ENCODE data around the gene TBC1D1.

TBC1D1 gene

DNA sequence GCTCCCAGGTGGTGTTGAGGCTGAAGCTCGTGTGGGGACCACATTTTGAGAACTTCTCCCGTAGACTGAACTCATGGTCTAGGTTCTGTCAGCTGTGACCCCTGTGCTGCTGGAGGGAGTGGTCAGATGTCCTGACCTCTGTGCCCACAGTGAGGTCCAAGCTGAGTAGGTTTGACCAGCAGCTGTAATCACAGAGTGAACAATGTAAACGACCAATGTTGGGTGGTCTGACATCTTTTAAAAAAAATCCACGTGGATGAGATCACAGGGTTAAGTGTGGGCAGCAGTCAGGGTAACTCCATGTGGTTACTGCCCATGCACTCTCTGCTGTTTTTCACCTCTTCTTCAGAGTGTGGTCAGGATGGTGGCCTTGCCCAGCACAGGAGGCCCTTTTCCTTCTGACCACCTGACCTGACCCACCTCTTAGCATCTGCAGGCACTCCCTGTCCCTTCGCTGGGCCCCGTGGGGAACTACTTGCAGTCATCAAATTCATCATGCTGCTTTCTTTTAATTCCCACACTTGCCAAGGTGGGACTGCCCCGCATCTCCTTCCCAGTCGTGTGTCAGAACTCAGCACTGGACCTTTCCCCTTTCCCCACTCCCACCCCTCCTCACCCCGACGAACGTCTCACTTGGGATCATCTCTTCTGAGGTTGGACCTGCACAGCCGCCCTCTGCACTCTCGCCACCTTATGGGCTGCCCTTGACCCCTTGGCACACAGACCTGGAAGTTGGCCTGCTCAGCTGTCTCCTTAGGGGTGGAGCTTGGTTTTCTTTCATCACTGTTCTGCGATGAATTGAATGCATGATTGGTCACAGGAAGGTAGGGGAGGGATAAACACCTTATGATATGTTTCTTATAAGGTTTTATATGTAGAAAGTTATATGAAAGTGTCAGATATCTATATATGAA, 189.4 kb downstream of the TBC1D1 start:
- DNase-seq (ENCODE audit: low read depth in 2 of 2), result no peak

DNA sequence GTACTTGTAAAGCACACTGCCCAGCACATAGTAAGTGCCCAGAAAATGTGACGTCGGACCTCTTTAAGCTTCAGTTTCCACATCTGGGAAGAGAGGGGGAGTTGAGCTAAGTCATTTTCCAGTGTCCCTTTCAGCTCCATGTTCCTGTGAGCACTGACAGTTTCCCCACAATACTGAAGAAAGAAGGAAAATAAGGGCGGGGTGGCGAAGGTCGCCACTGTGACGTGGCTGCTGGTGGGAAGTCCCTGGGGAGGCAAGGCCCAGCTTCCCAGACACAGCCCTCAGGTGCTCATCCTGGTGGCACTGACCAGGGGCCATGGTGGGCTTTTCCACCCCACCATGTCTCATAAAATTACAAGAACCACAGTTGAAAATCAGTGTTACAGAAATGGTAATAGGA, 191.1 kb downstream of the TBC1D1 start:
- DNase-seq (ENCODE audit: low read depth in 2 of 2), result no peak

DNA sequence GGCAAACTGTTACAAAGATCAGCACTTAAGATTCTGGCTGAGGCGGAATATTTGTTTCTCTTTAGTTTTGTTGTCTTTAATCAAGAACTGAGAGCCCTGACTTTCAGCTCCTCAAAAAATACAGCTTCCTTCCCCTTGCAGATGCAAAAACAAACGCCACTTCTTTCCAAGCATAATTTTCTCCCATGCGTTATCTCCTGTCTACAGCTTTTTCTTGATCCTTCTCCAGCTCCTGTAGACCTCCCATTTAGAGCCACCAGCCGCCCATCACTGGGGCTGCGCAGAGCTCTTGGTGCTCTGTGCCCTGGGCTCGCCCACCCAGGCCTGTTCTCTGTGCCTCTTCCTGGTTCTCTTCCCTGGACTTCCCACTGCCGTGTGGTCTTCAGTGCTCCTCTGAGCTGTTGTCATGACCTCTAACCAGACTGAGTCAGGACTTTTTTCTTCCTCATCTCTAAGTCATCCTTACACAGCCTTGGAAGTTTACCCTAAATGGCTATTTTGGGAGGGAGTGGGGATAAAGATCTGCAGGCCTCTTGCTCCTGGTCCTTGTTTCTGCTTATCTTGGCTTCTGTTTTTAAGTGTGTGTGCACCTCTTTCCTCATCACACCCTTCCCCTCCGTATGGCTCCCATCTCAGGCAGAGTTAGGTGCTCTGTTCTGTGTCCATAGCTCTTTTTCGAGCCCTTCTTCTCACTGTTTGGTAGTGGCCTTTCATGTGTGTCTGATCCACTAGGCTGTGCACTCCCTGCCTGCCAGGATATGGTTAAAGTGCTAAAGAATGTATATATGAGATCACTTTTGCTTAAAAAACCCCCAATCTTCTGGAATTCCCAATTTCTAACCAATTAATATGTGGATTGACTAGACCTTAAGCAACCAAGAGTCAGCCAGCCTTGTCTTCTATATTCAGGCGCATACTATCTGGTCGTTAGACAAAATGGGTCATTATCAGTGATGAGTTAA, 191.8 kb downstream of the TBC1D1 start:
- peak in 1 of 2 experiments; percentile 50 for DNase-seq (ENCODE audit: low read depth in 2 of 2)

DNA sequence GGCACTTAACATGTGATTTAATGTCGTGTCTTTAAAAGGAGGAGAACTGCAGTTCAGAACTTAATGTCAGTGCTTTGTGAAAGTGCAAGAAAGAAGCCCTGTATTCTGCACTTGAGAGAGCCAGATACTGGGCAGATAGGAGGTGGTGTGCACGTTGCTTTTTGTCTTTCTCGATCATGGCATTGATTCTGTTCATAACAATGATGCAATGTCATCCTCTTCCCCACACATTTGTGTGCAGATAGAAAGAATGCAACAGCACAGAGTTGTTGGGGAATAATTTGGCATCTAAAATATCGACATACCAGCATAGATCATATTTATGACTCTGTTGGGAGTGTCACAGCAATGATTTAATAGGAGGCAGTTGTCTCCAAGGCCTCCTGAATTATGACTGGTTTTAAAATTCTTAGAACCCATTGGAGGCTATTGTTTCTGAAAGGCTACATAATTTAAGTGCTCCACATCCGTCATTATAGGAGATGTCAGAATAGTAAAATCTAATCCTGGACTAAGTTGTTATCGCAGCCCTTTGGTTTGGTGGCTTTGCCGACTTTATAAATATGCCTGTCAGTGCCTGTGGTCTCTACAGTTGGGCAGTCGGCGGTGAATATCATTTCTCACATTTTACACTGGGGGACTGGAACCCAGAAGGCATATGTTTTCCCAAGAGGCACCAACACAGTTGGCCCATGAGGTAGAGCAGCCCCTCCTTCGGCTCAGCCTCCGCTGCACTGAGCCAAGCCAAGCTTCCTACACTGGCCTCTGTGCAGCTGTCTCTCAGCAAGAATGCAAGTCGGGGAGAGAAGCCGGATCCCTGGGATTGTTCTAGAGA, 194.2 kb downstream of the TBC1D1 start:
- DNase-seq (ENCODE audit: low read depth in 2 of 2), result peak; percentile 91 to 92

DNA sequence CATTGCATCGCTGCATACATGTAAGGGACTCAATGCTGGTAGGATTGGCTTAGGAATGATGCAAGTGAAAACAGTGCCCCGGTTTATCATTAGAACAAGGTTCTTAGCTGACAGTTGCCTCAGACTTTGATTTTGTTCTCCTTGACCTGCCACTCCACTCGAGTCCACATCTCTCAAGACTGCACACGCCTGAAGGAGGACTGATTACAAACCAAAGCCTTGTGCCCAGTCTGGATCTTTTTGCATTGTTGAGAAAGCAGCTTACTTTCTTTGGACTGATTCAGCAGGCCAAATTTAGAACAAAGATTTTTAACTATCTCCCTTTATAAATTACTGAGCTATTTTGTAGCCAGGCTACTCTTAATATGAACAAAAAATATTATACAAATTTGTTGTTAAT, 194.9 kb downstream of the TBC1D1 start:
- no peak for DNase-seq (ENCODE audit: low read depth in 2 of 2)

DNA sequence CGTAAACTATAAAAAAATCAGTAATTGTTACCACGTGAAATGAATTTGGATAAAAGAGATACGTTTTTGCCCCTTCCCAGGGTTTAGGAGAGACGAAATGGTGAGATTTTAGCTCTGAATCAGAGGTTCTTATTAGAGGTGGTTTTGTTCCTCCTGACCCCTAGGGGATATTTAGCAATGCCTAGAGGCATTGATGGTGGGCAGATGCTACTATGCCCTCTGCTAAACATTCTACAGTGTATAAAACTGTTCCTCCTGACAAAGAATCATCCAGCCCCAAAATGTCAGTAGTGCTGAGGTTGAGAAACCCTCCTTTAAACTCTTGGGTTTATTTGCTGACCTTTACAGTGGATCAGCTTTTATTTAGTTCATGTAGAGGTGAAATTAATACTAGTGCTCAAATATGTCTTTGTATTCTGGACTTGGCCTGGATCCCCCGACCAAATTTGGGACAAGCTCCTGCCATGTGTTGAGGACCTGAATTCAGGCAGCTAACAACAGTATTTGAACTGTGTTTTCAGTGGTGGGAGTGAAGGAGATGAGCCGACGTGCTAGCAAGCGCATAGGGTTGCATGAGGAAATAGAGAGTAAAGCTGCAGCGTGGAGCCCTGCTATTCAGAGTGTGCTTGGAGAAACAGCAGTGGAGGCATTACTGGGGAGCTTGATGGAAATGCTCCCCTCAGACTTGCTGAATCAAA, 195.4 kb downstream of the TBC1D1 start:
- DNase-seq (ENCODE audit: low read depth in 2 of 2), result no peak

DNA sequence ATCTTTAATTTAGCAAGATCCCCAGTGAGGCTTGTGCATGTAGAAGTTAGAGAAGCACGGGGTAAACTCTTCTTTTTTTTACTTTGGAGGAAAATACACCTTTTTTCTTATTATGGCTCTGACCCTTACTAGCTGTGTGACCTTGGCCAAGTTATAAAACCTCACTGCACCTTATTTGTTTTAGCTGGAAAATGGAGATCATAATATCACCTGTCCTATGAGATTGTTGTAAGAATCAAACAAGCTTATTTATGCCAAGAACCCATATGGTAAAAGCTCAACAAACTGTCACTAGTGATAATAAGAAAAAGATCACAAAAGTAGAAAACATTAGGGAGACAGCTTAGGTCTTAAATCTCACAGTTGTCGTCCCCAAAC, 196.0 kb downstream of the TBC1D1 start:
- DNase-seq (ENCODE audit: low read depth in 2 of 2), result no peak

DNA sequence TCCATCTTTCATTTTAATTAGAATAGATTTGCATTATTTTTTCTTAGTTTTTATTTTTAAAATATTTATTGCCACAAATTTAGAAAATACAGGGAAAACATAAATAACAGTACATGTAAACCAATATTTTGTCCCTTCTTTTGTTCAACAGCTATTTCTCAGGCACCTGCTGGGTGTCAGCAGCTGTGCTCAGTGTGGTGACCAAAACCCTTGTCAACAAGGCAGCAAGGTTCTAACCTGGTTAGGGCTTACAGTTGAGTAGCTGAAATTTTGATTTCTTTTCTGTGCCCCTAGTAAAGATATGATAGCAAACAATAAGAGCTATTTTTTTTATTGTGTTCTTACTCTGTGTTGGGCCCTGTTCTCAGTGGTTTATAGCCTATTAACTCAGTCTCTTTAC, 197.4 kb downstream of the TBC1D1 start:
- DNase-seq (ENCODE audit: low read depth in 2 of 2), result no peak

DNA sequence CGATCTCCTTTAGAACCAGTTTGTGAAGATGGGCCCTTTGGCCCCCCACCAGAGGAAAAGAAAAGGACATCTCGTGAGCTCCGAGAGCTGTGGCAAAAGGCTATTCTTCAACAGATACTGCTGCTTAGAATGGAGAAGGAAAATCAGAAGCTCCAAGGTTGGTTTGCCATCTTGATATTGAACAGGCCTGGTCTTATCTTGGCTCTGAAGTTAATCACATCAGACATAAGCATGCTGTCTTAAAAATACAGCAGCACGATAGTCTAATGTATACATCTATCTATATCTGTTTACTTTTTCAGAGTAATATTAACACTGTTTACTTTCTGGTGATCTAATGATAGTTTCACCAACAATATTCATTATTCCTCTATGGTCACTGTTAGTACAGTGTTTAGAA, 199.1 kb downstream of the TBC1D1 start:
- no peak for DNase-seq (ENCODE audit: low read depth in 2 of 2)

DNA sequence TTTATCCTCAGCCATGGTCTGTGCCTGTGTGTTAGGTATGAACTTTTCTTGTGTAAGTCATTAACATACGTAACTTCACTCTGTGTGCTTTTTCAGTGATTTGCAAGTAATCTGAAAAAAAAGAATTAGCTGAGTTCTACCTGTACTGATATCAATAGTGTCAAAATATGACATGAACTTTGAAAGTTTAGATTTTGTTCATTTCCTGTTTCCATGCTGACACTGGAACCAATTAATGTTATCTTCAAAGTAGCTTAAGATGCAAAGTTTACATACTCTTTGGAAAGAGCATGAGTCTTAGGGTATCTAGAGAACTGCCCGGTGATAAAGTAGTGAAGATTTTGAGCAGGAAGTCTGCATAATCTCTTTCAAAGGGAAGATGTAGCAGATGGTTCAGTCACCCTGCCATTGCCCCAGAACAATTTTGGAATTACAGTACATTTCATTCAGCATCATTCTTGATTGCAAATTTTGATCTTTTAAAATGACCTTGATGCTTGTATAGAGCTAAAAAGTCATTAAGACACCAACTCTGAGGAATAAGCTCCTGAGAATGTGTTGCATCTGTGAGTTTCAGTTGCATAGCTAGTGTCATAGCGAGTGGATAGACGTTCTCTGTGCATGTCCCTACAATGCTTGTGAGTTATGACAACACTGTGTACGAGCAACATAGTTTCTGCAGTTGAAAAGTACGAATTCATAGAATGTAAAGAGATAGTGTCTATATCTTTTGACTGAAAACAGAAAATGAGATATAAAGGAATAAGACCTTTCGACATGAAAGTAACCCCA, 199.8 kb downstream of the TBC1D1 start:
- no peak for DNase-seq (ENCODE audit: low read depth in 2 of 2)

DNA sequence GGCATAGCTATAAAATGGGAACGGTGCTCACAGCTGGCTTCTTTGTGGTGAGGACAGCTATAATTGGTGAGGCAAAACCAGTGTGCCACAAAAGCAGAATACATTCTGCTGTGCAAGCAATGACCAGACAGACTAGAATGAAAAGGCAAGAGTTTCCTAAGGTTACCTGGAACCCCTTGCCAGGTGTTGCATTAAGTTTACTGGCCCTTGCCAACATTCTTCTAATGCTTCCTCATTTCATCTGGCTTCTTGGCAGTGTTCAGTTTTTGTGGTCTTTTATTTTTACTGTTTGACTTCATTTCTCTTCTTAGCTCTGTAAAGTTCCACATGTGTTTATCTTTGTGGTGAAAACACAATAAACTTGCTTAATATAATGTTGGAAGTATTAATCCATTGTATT, 200.8 kb downstream of the TBC1D1 start:
- DNase-seq (ENCODE audit: low read depth in 2 of 2), result peak; percentile 47 to 53

DNA sequence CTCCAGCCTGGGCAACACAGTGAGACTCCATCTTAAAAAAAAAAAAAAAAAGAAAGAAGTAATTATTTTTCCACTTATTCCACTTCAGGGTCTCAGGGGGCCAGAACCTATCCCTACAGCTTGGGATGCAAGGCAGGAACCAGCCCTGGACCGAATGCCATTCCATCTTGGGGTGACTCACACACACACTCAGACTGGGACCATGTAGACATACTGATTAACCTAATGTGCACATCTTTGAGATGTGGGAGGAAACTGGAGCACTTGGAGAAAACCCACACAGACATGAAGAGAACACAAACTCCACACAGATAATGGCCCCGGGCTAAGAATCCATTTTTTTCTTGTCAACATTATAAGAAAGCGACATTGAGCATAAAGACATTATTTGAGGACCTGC, 201.8 kb downstream of the TBC1D1 start:
- DNase-seq (ENCODE audit: low read depth in 2 of 2), result no peak

DNA sequence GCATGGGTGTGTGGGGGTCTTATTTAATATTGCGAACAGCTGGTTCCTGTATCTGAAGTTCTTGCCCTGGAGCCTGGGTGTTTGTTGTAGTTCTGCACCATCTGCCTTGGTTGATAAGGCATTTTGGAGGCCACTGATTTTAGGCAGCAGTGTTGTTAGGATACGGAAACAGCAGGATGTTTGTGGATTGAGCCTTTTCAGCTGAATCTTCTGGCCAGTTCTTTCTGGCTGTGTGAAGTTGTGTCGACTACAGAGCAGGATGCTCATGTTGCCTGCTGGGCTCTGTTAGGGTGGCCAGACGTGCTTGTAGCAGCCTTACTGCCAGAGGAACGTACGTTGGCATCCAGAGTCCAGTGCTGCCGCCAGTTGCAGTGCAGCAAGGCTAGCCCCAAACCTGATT, 203.5 kb downstream of the TBC1D1 start:
- DNase-seq (ENCODE audit: low read depth in 2 of 2), result no peak

DNA sequence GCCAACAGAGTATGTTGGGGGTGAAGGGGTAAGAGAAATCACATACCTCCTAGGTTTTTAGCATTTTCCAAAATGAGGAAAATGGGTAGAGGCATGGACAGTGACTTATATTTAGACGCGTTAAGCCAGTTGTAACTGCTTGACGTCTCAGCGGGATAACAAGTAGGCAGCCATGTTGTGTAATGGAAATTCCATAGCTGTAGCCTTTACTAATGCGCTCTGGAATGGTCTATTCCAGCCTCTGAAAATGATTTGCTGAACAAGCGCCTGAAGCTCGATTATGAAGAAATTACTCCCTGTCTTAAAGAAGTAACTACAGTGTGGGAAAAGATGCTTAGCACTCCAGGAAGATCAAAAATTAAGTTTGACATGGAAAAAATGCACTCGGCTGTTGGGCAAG, 204.8 kb downstream of the TBC1D1 start:
- DNase-seq (ENCODE audit: low read depth in 2 of 2), result no peak

DNA sequence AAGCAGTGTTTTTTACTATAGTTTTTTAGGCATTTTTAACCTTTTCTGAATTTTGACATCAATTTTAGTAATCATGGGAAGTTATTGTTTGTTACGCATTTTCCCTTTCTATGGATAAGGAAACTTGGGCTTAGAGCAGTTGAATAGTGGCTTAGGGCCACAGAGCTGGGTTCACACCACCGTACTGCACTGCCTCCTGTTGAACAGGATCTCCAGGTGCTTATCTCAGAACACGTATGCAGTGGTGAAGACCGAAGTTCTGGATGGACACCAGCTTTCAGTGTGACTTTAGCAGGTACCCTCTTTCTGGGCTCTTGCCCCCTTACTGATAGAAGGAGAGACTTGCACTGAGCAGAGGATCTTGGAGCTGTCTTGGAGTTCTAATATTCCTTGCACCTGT, 206.9 kb downstream of the TBC1D1 start:
- DNase-seq (ENCODE audit: low read depth in 2 of 2), result no peak

DNA sequence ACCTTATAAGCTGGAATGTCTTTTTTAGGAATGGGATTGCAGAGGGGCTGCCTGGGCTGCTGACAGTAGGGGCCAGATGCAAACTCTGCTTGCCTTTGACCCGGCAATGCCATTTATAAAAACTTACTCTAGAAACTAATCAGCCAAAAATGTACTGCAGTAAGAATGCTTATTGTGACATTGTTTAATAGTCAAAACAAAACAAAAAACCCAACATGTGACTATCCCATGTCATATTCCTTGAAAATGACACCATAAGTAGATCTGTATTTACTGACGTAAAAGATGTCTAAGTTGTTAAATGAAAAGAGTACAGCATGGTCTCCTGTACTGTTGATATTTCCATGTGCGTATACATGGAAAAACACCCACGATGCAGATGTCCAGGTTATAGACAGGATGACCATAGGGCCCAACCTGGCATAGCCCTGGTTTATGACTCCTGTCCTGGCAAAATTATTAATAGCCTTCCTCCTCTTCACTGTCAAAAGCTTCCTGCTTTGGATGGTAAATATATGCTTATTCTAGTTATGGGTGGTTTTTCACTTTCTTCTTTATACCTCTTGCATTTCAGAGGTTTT, 208.2 kb downstream of the TBC1D1 start:
- DNase-seq (ENCODE audit: low read depth in 2 of 2), result no peak

DNA sequence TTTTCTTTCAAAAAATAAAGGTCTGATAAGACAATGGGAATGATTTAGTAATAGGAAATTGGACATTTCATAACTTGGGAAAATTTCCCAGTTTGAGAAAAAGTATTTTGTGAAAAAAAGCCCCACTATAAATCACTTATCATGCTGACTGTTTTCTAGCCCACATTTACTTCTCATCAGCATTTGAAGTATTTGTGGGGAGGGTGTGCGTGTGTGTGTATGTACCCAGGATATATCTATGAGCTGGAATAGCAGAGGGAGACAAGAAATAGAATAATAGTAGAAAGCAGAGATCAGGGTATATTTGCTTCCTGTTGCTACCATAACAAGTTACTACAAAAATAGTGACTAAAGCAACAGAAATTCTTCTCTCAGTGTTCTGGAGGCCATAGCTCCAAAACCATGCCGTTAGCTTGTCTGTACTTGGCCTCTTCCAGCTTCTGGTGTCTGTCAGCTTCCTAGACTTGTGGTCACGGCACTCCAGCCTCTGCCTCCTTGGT, 209.1 kb downstream of the TBC1D1 start:
- DNase-seq (ENCODE audit: low read depth in 2 of 2), result peak; percentile 89 to 90

DNA sequence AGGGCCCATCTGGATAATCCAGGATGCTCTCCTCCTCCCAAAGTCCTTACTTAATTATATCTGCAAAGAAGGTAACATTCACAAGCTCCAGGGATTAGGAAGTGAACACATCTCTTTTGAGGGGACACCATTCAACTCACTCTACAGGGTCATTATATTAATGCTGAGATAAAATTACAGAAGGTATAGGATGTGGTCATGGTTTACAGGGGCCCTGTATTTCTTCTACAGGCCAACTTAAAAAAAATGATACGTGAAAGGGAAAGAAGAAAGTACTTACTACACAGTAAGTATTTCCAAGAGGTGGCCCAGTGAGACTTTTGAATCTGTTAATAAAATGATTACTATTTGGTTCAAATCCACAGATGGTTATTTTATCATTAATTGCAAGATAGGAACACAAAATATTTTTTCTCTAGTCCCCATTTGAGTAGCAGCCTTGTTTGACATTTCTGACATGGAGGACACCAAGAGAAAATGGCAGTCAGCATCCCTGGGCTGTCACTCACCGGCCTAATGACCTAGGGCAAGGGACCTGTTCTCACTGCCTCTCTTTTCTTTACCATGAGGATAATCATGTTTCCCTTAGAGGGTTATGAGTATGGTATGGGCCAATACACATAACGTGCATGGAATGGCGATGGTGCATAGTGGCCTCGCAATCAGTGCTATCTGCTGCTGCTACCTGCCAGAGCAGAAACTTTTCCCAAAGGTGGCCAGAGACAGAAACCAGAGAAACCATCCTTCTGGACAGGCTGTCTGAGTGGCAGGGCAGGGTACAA, 209.8 kb downstream of the TBC1D1 start:
- no peak for DNase-seq (ENCODE audit: low read depth in 2 of 2)

DNA sequence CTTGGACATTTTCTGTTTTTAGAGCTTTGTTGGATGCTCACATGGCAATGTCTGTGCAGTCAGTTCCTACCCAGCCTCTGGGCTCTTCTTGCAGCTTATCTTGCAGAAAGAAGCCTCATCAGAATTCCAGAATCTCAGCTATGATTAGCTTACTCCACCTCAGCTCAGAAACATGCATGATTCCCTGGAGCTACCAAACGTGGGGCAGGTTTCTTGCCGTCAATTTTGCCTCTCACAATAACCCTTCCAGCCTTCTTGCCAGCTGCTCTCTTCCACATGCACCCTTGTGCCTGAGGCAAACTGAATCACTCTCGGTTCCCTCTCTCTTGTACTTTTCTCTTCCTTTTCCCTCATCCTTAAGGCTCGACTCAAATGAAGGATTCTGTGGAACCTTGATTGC, 210.7 kb downstream of the TBC1D1 start:
- no peak for DNase-seq (ENCODE audit: low read depth in 2 of 2)

Data from fibroblast of skin of left quadriceps (primary cell).